IMR-90 (cell line): Measurements from ENCODE around the gene MTR. TPM values are rescaled to one million over a fixed set of nuclear protein-coding genes. Genes with fewer than 3 reads are reported as not detected.

ENCODE experiments used
- ATAC-seq: fragments of 200-7000 bp; cut with Tn5 transposase; 2 replicates; pipeline ENCODE4 v1.9.1; 2020; ENCODE audit warnings: low read depth, mild to moderate bottlenecking, moderate library complexity
- BruUV-seq: library from RNA; stranded (reverse); fragments of 400-500 nt; replicated peaks from 2 replicates; lab custom pipeline; 2021; lab: Mats Ljungman, UMichigan
- CTCF ChIA-PET: fragments of 300-600 bp; formaldehyde crosslinking; extraction: SDS; loops from one replicate; lab custom pipeline; 2021; ENCODE audit warnings: antibody characterized with exemption; lab: Yijun Ruan, JAX
- POLR2A ChIA-PET: fragments of 300-600 bp; sonication (Branson Sonifier 250); formaldehyde crosslinking; loops from one replicate; lab custom pipeline; 2022; ENCODE audit warnings: antibody characterized with exemption; ENCODE audit not compliant: unreplicated experiment; lab: Charles Lee
- DNase-seq: peaks from one replicate; pipeline ENCODE4 v3.0.0; 2013
- H2AFZ ChIP-seq: replicated peaks from 2 replicates; pipeline ENCODE3; 2013; ENCODE audit warnings: low read length, mild to moderate bottlenecking; ENCODE audit not compliant: poor library complexity
- H2AK5ac ChIP-seq: 2 replicates; pipeline ENCODE4 v1.6.1; 2013; ENCODE audit warnings: low read depth, low read length, inconsistent platforms
- H2AK9ac ChIP-seq: replicated peaks from 2 replicates; pipeline ENCODE3; 2013; ENCODE audit warnings: mild to moderate bottlenecking, low read depth, low read length, moderate library complexity; ENCODE audit not compliant: poor library complexity
- H2BK120ac ChIP-seq: 2 replicates; pipeline ENCODE4 v1.6.1; 2013; ENCODE audit warnings: low read depth, low read length, inconsistent platforms
- H2BK15ac ChIP-seq: 3 replicates; pipeline ENCODE4 v1.6.1; 2013; ENCODE audit warnings: low read depth, low read length, inconsistent platforms
- H2BK20ac ChIP-seq: 2 replicates; pipeline ENCODE4 v1.6.1; 2013; ENCODE audit warnings: low read depth, mild to moderate bottlenecking, inconsistent platforms, low read length, moderate library complexity
- H2BK5ac ChIP-seq: 2 replicates; pipeline ENCODE4 v1.6.1; 2013; ENCODE audit warnings: mild to moderate bottlenecking, low read depth, low read length, inconsistent platforms; ENCODE audit not compliant: poor library complexity, severe bottlenecking
- H3K14ac ChIP-seq: replicated peaks from 2 replicates; pipeline ENCODE4 v1.6.1; 2013; ENCODE audit warnings: low read depth, low read length, inconsistent platforms
- H3K18ac ChIP-seq: 2 replicates; pipeline ENCODE4 v1.6.1; 2013; ENCODE audit warnings: low read depth, low read length, control low read depth
- H3K23ac ChIP-seq: 2 replicates; pipeline ENCODE4 v1.6.1; 2013; ENCODE audit warnings: low read depth, low read length, inconsistent platforms
- H3K27ac ChIP-seq: 2 replicates; pipeline ENCODE4 v1.5.1; 2013; ENCODE audit warnings: mild to moderate bottlenecking, control low read depth, low read length; ENCODE audit not compliant: insufficient read depth
- H3K27me3 ChIP-seq: 2 replicates; pipeline ENCODE4 v1.6.1; 2013; ENCODE audit warnings: low read length; ENCODE audit not compliant: control insufficient read depth, insufficient read depth
- H3K36me3 ChIP-seq: 2 replicates; pipeline ENCODE4 v1.6.1; 2013; ENCODE audit warnings: low read length, mixed read lengths; ENCODE audit not compliant: control insufficient read depth, insufficient read depth
- H3K4ac ChIP-seq: 2 replicates; pipeline ENCODE4 v1.6.1; 2013; ENCODE audit warnings: low read depth, low read length, inconsistent platforms
- H3K4me1 ChIP-seq: 2 replicates; pipeline ENCODE4 v1.6.1; 2013; ENCODE audit warnings: low read length, mixed read lengths; ENCODE audit not compliant: control insufficient read depth, insufficient read depth
- H3K4me2 ChIP-seq: 2 replicates; pipeline ENCODE4 v1.6.1; 2013; ENCODE audit warnings: low read depth, mild to moderate bottlenecking, control low read depth, low read length, moderate library complexity
- H3K4me3 ChIP-seq: 2 replicates; pipeline ENCODE4 v1.5.1; 2013; ENCODE audit warnings: low read depth, mild to moderate bottlenecking, control low read depth, low read length, moderate library complexity; ENCODE audit not compliant: insufficient read depth
- H3K56ac ChIP-seq: 2 replicates; pipeline ENCODE4 v1.6.1; 2013; ENCODE audit warnings: low read length, inconsistent platforms; ENCODE audit not compliant: insufficient read depth; ENCODE audit errors: extremely low read depth
- H3K79me1 ChIP-seq, 2 experiments: 2 replicates each; pipeline ENCODE4 v1.6.1; 2013; ENCODE audit warnings: low read length in 2 of 2, inconsistent platforms in 1 of 2, low read depth in 1 of 2
- H3K9ac ChIP-seq: 2 replicates; pipeline ENCODE4 v1.6.1; 2013; ENCODE audit warnings: low read depth, low read length, control low read depth
- H3K9me1 ChIP-seq: 2 replicates; pipeline ENCODE4 v1.6.1; 2013; ENCODE audit warnings: low read length, inconsistent platforms; ENCODE audit not compliant: insufficient read depth
- H3K9me3 ChIP-seq: 2 replicates; pipeline ENCODE4 v1.6.1; 2013; ENCODE audit warnings: low read length; ENCODE audit not compliant: control insufficient read depth, insufficient read depth
- H4K20me1 ChIP-seq: 2 replicates; pipeline ENCODE4 v1.6.1; 2013; ENCODE audit warnings: low read length, inconsistent platforms; ENCODE audit not compliant: insufficient read depth
- H4K5ac ChIP-seq: 2 replicates; pipeline ENCODE4 v1.6.1; 2013; ENCODE audit warnings: mild to moderate bottlenecking, low read depth, low read length, control low read depth
- H4K8ac ChIP-seq, 2 experiments: 2 replicates each; pipeline ENCODE4 v1.6.1; 2013; ENCODE audit warnings: low read depth in 2 of 2, low read length in 2 of 2, control low read depth in 1 of 2, inconsistent platforms in 1 of 2
- H4K91ac ChIP-seq: 2 replicates; pipeline ENCODE4 v1.6.1; 2013; ENCODE audit warnings: low read depth, low read length, inconsistent platforms; ENCODE audit not compliant: insufficient read depth
- CEBPB ChIP-seq: IDR thresholded peaks from 2 replicates; pipeline ENCODE4 v1.6.1; 2012; ENCODE audit warnings: low read depth, low read length, improper control_type of control experiment
- CTCF ChIP-seq: conservative IDR thresholded peaks from 2 replicates; pipeline ENCODE4 v1.5.1; 2012; ENCODE audit warnings: mild to moderate bottlenecking, low read depth, low read length, improper control_type of control experiment
- ELK1 ChIP-seq: fragments of 150-350 bp; IDR thresholded peaks from 2 replicates; pipeline ENCODE4 v1.6.1; 2016; ENCODE audit warnings: low read depth, mild to moderate bottlenecking, low read length, moderate library complexity, borderline replicate concordance
- FOS ChIP-seq: fragments of 150-350 bp; IDR thresholded peaks from 2 replicates; pipeline ENCODE4 v1.6.1; 2016; ENCODE audit warnings: low read depth, low read length
- MAFK ChIP-seq: IDR thresholded peaks from 2 replicates; pipeline ENCODE4 v1.6.1; 2012; ENCODE audit warnings: low read depth, low read length, improper control_type of control experiment
- MAZ ChIP-seq: IDR thresholded peaks from 2 replicates; pipeline ENCODE4 v1.6.1; 2012; ENCODE audit warnings: low read depth, mild to moderate bottlenecking, low read length, improper control_type of control experiment, moderate library complexity, borderline replicate concordance
- MXI1 ChIP-seq: IDR thresholded peaks from 2 replicates; pipeline ENCODE4 v1.6.1; 2012; ENCODE audit warnings: low read depth, mild to moderate bottlenecking, low read length, moderate library complexity, borderline replicate concordance
- NFE2L2 ChIP-seq: fragments of 150-350 bp; IDR thresholded peaks from 2 replicates; pipeline ENCODE4 v1.6.1; 2016; ENCODE audit warnings: low read depth, mild to moderate bottlenecking, low read length
- RAD21 ChIP-seq: IDR thresholded peaks from 2 replicates; pipeline ENCODE4 v1.6.1; 2012; ENCODE audit warnings: low read length, improper control_type of control experiment
- RFX5 ChIP-seq: IDR thresholded peaks from 2 replicates; pipeline ENCODE4 v1.8.0; 2012; ENCODE audit warnings: low read depth, mild to moderate bottlenecking, low read length, moderate library complexity
- SMC3 ChIP-seq: fragments of 150-350 bp; IDR thresholded peaks from 2 replicates; pipeline ENCODE4 v1.6.1; 2016; ENCODE audit warnings: low read depth, mild to moderate bottlenecking, antibody characterized with exemption, low read length, moderate library complexity
- USF2 ChIP-seq: fragments of 150-350 bp; IDR thresholded peaks from 2 replicates; pipeline ENCODE4 v1.6.1; 2017; ENCODE audit warnings: mild to moderate bottlenecking, antibody characterized with exemption, low read length, low read depth
- WGBS, 2 experiments: methylation state at CpG; one replicate each; pipeline versions ENCODE4 v1.1.5 to v1.1.7; 2013; ENCODE audit warnings: missing lambda C conversion rate in 2 of 2; ENCODE audit not compliant: insufficient read length in 1 of 2; ENCODE audit errors: extremely low coverage in 2 of 2; 5-methylcytosine and 5-hydroxymethylcytosine counted together
- dilution Hi-C: fragments of 300-500 bp; cut with HindIII; formaldehyde crosslinking; loops from one replicate; pipeline ENCODE4 v1.14.3; 2018; ENCODE audit warnings: low sequenced_read_pairs; ENCODE audit not compliant: unreplicated experiment
- in situ Hi-C: fragments of 300-500 bp; cut with MboI; formaldehyde crosslinking; loops from 3 replicates; pipeline ENCODE4 v1.14.3; 2019; ENCODE audit warnings: low sequenced_read_pairs, inconsistent platforms, mixed read lengths
- intact Hi-C: fragments of 100-400 bp; cut with micrococcal nuclease; formaldehyde crosslinking; loops from 2 replicates; pipeline ENCODE4 v1.10.0; 2022
- polyA plus RNA-seq, 3 experiments: library from polyadenylated mRNA; depleted of rRNA; stranded (reverse); fragments of >200 nt; gene quantifications; 2 replicates each; pipeline ENCODE4 v1.2.3, GENCODE V29; 2012; ENCODE audit warnings: low replicate concordance in 1 of 3
- total RNA-seq: library from RNA; depleted of rRNA; stranded (reverse); fragments of >200 nt; gene quantifications from 2 replicates; pipeline ENCODE4 v1.2.3, GENCODE V29; 2012

MTR gene
- total and polyA plus RNA-seq, 2 of the 4 experiments (the other 2 are of a cell fraction) = 7.7 to 31.0 TPM

GRCh38 chr1:236823559-236823958, 28.5 kb downstream of the MTR start:
- no peak overlapping the region for H4K8ac ChIP-seq
- no peak overlapping the region for H2AFZ ChIP-seq
- no peak overlapping the region for H3K18ac ChIP-seq
- no CpG with 5 or more reads among the region's 2 CpGs for WGBS, 2 experiments
- ATAC-seq (no peak), DNase-seq (no peak)
- no peaks in the 10 kb centered on the region for H3K27me3 ChIP-seq
- no peak overlapping the region for H3K56ac ChIP-seq
- no peak overlapping the region for H2BK5ac ChIP-seq
- ChIA-PET POLR2A (no interaction called here), CTCF (no interaction called here)
- H2AK9ac ChIP-seq = no peak overlapping the region
- no peak overlapping the region for H3K23ac ChIP-seq
- intact Hi-C loops = loop anchor here (10.0 kb wide), 1 partner anchor 229 kb away; no protein-coding TSS in a partner anchor
- H3K4me3 ChIP-seq = no peak overlapping the region
- H2BK120ac ChIP-seq = no peak overlapping the region
- H3K36me3 ChIP-seq = peaks cover 21% of the 10 kb centered on the region
- no peaks in the 10 kb centered on the region for H3K9me3 ChIP-seq
- H3K4me1 ChIP-seq = no peaks in the 10 kb centered on the region
- no peak for TF ChIP-seq CTCF
- no peak for TF ChIP-seq FOS
- no peak for TF ChIP-seq RFX5
- no peak for TF ChIP-seq CEBPB
- no peak for TF ChIP-seq NFE2L2
- TF ChIP-seq MXI1 = no peak
- no peak for TF ChIP-seq MAFK
- TF ChIP-seq ELK1 = no peak
- no peak for TF ChIP-seq MAZ
- TF ChIP-seq RAD21 = no peak
- no peak for TF ChIP-seq SMC3
- TF ChIP-seq USF2 = no peak
- in situ Hi-C loops = no loop called here
- H2AK5ac ChIP-seq = no peak overlapping the region
- no peak overlapping the region for H4K91ac ChIP-seq
- BruUV-seq = no TSS peak
- no peak overlapping the region for H4K5ac ChIP-seq
- H3K9ac ChIP-seq = no peak overlapping the region
- H3K9me1 ChIP-seq = no peaks in the 10 kb centered on the region
- peaks cover 0 to 7% of the 10 kb centered on the region in 2 experiments; a peak in 1 of 4 replicates for H3K79me1 ChIP-seq
- no peak overlapping the region for H2BK15ac ChIP-seq
- H3K27ac ChIP-seq = no peak overlapping the region
- H4K20me1 ChIP-seq = no peaks in the 10 kb centered on the region
- H3K4me2 ChIP-seq = no peak overlapping the region
- dilution Hi-C loops = no loop called here
- H3K4ac ChIP-seq = no peak overlapping the region
- H3K14ac ChIP-seq = no peak overlapping the region
- H2BK20ac ChIP-seq = no peak overlapping the region
